B cell (primary cell): ENCODE measurements around the gene PGP.

Experiments used
- EZH2 ChIP-seq: IDR thresholded peaks from 2 replicates; pipeline ENCODE4 v1.6.1; 2012; ENCODE audit warnings: borderline replicate concordance, low read depth, mild to moderate bottlenecking, moderate library complexity, low read length; ENCODE audit not compliant: insufficient read depth, poor library complexity, severe bottlenecking
- TF ChIP-seq, protein P1 (sequence below): fragments of 200-600 bp; IDR thresholded peaks from one replicate; pipeline ENCODE4 v1.8.0; 2022; ENCODE audit warnings: antibody characterized with exemption, mild to moderate bottlenecking

DNA sequence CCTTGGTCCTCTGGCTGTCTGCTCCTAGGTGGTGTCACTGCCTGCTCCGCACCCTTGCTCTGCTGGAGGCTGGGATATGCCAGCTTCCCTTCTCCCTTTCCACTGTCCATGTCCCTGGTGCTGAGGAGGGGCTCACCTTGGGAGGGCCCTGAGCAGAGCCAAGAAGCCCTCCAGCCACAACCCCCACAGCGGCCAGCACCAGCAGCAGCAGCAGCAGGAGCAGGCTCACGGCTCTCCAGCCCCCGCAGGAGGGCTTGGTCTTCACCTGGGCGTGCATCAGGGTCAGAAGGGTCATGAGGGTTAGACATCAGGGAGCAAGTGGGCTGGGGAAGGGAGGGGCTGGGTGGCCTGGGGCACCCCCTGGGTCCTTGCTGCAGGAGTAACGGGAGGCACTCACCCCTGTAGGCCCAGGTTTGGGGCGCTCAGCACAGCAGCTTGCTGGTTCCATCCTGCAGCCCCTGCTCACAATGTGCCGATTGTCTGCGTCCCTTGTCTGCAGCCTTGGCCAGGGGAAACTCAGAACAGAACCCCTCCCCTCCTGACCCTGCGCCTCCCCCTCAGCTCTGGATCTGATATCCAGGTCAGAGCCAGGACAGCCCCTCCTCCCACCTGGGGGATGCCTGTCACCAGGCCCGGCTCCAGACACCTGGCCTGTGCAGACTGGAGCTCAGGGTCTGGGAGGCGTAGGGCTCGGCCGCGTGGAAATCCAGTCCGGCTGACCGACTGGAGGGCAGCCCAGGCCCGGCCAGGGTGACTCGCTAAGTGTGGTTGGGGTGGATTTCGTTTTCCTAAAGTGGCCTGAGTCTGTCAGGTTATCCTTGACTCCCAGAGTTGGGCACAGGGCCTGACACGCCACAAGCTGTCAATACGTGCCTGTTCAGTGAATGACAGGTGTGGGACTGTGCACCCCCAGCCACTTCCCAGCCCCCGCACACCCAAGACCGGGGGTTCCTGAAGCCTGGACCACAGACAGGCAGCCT, 4.0 kb downstream of the PGP start, which contains the start of gene BRICD5:
- TF ChIP-seq, protein P1, sequence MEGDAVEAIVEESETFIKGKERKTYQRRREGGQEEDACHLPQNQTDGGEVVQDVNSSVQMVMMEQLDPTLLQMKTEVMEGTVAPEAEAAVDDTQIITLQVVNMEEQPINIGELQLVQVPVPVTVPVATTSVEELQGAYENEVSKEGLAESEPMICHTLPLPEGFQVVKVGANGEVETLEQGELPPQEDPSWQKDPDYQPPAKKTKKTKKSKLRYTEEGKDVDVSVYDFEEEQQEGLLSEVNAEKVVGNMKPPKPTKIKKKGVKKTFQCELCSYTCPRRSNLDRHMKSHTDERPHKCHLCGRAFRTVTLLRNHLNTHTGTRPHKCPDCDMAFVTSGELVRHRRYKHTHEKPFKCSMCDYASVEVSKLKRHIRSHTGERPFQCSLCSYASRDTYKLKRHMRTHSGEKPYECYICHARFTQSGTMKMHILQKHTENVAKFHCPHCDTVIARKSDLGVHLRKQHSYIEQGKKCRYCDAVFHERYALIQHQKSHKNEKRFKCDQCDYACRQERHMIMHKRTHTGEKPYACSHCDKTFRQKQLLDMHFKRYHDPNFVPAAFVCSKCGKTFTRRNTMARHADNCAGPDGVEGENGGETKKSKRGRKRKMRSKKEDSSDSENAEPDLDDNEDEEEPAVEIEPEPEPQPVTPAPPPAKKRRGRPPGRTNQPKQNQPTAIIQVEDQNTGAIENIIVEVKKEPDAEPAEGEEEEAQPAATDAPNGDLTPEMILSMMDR: no peak
- TF ChIP-seq EZH2: no peak
